C4-2B (cell line): Measurements from ENCODE around the gene USP2.

ENCODE experiments used
- ZFX ChIP-seq: fragments of 450-650 bp; IDR thresholded peaks from 2 replicates; pipeline ENCODE4 v1.6.1; 2017
- TF ChIP-seq, protein P1 (sequence below): fragments of 450-650 bp; conservative IDR thresholded peaks from 2 replicates; pipeline ENCODE4 v1.5.1; 2017; ENCODE audit warnings: mild to moderate bottlenecking

- TF ChIP-seq, protein P1, sequence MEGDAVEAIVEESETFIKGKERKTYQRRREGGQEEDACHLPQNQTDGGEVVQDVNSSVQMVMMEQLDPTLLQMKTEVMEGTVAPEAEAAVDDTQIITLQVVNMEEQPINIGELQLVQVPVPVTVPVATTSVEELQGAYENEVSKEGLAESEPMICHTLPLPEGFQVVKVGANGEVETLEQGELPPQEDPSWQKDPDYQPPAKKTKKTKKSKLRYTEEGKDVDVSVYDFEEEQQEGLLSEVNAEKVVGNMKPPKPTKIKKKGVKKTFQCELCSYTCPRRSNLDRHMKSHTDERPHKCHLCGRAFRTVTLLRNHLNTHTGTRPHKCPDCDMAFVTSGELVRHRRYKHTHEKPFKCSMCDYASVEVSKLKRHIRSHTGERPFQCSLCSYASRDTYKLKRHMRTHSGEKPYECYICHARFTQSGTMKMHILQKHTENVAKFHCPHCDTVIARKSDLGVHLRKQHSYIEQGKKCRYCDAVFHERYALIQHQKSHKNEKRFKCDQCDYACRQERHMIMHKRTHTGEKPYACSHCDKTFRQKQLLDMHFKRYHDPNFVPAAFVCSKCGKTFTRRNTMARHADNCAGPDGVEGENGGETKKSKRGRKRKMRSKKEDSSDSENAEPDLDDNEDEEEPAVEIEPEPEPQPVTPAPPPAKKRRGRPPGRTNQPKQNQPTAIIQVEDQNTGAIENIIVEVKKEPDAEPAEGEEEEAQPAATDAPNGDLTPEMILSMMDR = no peak
- TF ChIP-seq ZFX = no peak
Observed at GRCh38 chr11:119344291-119345010, 37.0 kb downstream of the USP2 start.
